Stimulated activated naive CD8-positive, alpha-beta T cell treated with anti-CD3 and anti-CD28 coated beads, Interleukin-15, Interleukin-2, amounts not matched to agents 100 ng/mL and 50 ng/mL, for 24 hours (primary cell): ENCODE results near the gene C8B.

Experiments used
- H3K27ac Mint-ChIP-seq: one replicate; pipeline ENCODE4 v1.8.0; 2021; ENCODE audit warnings: mild to moderate bottlenecking, mixed read lengths
- H3K27me3 Mint-ChIP-seq: one replicate; pipeline ENCODE4 v1.8.0; 2021; ENCODE audit warnings: mixed read lengths
- H3K36me3 Mint-ChIP-seq: one replicate; pipeline ENCODE4 v1.8.0; 2021; ENCODE audit warnings: low read depth, mixed read lengths
- H3K4me1 Mint-ChIP-seq: one replicate; pipeline ENCODE4 v1.8.0; 2021; ENCODE audit warnings: low read depth, mixed read lengths
- H3K4me3 Mint-ChIP-seq: one replicate; pipeline ENCODE4 v1.8.0; 2021; ENCODE audit warnings: mild to moderate bottlenecking, mixed read lengths
- H3K9me3 Mint-ChIP-seq: one replicate; pipeline ENCODE4 v1.8.0; 2021; ENCODE audit warnings: mixed read lengths

C8B gene

GRCh38 chr1:56908619-56909221 is 57.1 kb downstream of the C8B start:
- Mint-ChIP-seq H3K4me1 (peaks cover 3% of the 10 kb centered on the region), H3K36me3 (no peaks in the 10 kb centered on the region), H3K27ac (no peak overlapping the region), H3K9me3 (no peaks in the 10 kb centered on the region), H3K27me3 (peaks cover 6% of the 10 kb centered on the region), H3K4me3 (no peak overlapping the region)

- Mint-ChIP-seq H3K36me3 (no peaks in the 10 kb centered on the region), H3K27ac (no peak overlapping the region), H3K4me3 (no peak overlapping the region), H3K4me1 (peaks cover 3% of the 10 kb centered on the region), H3K9me3 (no peaks in the 10 kb centered on the region), H3K27me3 (peaks cover 9% of the 10 kb centered on the region)
These were observed 60.1 kb downstream of the C8B start for GRCh38 chr1:56905667-56906066.

- Mint-ChIP-seq H3K4me1 (peaks cover under 1% of the 10 kb centered on the region), H3K9me3 (no peaks in the 10 kb centered on the region), H3K27me3 (peaks cover 9% of the 10 kb centered on the region), H3K4me3 (no peak overlapping the region), H3K27ac (no peak overlapping the region), H3K36me3 (no peaks in the 10 kb centered on the region)
These were observed 61.0 kb downstream of the C8B start for GRCh38 chr1:56904663-56905397.

GRCh38 chr1:56903778-56904177 is 62.0 kb downstream of the C8B start:
- Mint-ChIP-seq H3K27me3 (peaks cover 9% of the 10 kb centered on the region), H3K4me1 (no peaks in the 10 kb centered on the region), H3K4me3 (no peak overlapping the region), H3K9me3 (no peaks in the 10 kb centered on the region), H3K36me3 (no peaks in the 10 kb centered on the region), H3K27ac (no peak overlapping the region)

- Mint-ChIP-seq H3K27ac (no peak overlapping the region), H3K36me3 (no peaks in the 10 kb centered on the region), H3K9me3 (no peaks in the 10 kb centered on the region), H3K4me1 (no peaks in the 10 kb centered on the region), H3K27me3 (peaks cover 13% of the 10 kb centered on the region), H3K4me3 (no peak overlapping the region)
These were observed 64.1 kb downstream of the C8B start for GRCh38 chr1:56901716-56902115.

- no peaks in the 10 kb centered on the region for H3K4me1 Mint-ChIP-seq
- no peak overlapping the region for H3K27ac Mint-ChIP-seq
- H3K36me3 Mint-ChIP-seq = no peaks in the 10 kb centered on the region
- no peaks in the 10 kb centered on the region for H3K9me3 Mint-ChIP-seq
- peaks cover 7% of the 10 kb centered on the region for H3K27me3 Mint-ChIP-seq
- no peak overlapping the region for H3K4me3 Mint-ChIP-seq
These were observed 66.9 kb downstream of the C8B start for GRCh38 chr1:56898879-56899278.

GRCh38 chr1:56898005-56898373 is 67.8 kb downstream of the C8B start:
- H3K4me1 Mint-ChIP-seq = no peaks in the 10 kb centered on the region
- no peak overlapping the region for H3K27ac Mint-ChIP-seq
- no peaks in the 10 kb centered on the region for H3K36me3 Mint-ChIP-seq
- peaks cover 7% of the 10 kb centered on the region for H3K27me3 Mint-ChIP-seq
- no peak overlapping the region for H3K4me3 Mint-ChIP-seq
- no peaks in the 10 kb centered on the region for H3K9me3 Mint-ChIP-seq

- no peak overlapping the region for H3K4me3 Mint-ChIP-seq
- H3K4me1 Mint-ChIP-seq = no peaks in the 10 kb centered on the region
- H3K36me3 Mint-ChIP-seq = no peaks in the 10 kb centered on the region
- peaks cover 7% of the 10 kb centered on the region for H3K27me3 Mint-ChIP-seq
- H3K9me3 Mint-ChIP-seq = no peaks in the 10 kb centered on the region
- no peak overlapping the region for H3K27ac Mint-ChIP-seq
These were observed 68.4 kb downstream of the C8B start for GRCh38 chr1:56897150-56898004.

GRCh38 chr1:56894014-56894413 is 71.8 kb downstream of the C8B start:
- Mint-ChIP-seq H3K9me3 (no peaks in the 10 kb centered on the region), H3K36me3 (no peaks in the 10 kb centered on the region), H3K27me3 (peaks cover 4% of the 10 kb centered on the region), H3K27ac (no peak overlapping the region), H3K4me3 (no peak overlapping the region), H3K4me1 (no peaks in the 10 kb centered on the region)

GRCh38 chr1:56890229-56890628 is 75.6 kb downstream of the C8B start:
- Mint-ChIP-seq H3K9me3 (no peaks in the 10 kb centered on the region), H3K4me1 (no peaks in the 10 kb centered on the region), H3K27ac (no peak overlapping the region), H3K36me3 (no peaks in the 10 kb centered on the region), H3K27me3 (peaks cover 9% of the 10 kb centered on the region), H3K4me3 (no peak overlapping the region)

DNA sequence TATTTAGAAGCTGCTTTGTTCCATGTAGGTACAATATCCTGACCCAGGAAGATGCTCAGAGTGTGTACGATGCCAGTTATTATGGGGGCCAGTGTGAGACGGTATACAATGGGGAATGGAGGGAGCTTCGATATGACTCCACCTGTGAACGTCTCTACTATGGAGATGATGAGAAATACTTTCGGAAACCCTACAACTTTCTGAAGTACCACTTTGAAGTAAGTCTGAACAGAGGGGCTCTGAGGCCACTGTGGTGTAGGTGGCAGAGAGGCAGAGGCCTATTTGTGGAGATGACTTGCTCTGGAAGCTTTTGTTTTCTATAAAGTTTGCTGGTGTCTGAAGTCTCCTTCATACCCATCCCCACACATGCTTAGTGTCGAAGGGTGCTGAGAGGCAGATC is 84.4 kb downstream of the C8B start:
- H3K9me3 Mint-ChIP-seq = no peaks in the 10 kb centered on the region
- H3K4me3 Mint-ChIP-seq = no peak overlapping the region
- no peak overlapping the region for H3K27ac Mint-ChIP-seq
- H3K36me3 Mint-ChIP-seq = no peaks in the 10 kb centered on the region
- H3K4me1 Mint-ChIP-seq = no peaks in the 10 kb centered on the region
- H3K27me3 Mint-ChIP-seq = peaks cover under 1% of the 10 kb centered on the region

- H3K27me3 Mint-ChIP-seq = no peaks in the 10 kb centered on the region
- no peaks in the 10 kb centered on the region for H3K9me3 Mint-ChIP-seq
- H3K27ac Mint-ChIP-seq = no peak overlapping the region
- no peaks in the 10 kb centered on the region for H3K4me1 Mint-ChIP-seq
- no peak overlapping the region for H3K4me3 Mint-ChIP-seq
- no peaks in the 10 kb centered on the region for H3K36me3 Mint-ChIP-seq
These were observed 85.0 kb downstream of the C8B start for GRCh38 chr1:56880774-56881173.
